Peyer's patch (tissue), 4 donors: Measurements from ENCODE around the gene PLA2G4E. TPM values are rescaled to one million over a fixed set of nuclear protein-coding genes. Genes with fewer than 3 reads are reported as not detected.

ENCODE experiments used
- DNase-seq, 3 donors: peaks; one replicate each; pipeline ENCODE4 v3.0.0-alpha.2; 2017 to 2019
- H3K27ac ChIP-seq, 4 donors: fragments of 200-600 bp; sonication (generic); one replicate each; pipeline ENCODE4 v1.5.1; 2016 to 2019
- H3K27me3 ChIP-seq, 2 donors: fragments of 200-600 bp; sonication (generic); one replicate each; pipeline ENCODE4 v1.5.1; 2019
- H3K36me3 ChIP-seq, 3 donors: fragments of 200-600 bp; sonication (generic); one replicate each; pipeline ENCODE4 v1.5.1; 2016 to 2019
- H3K4me1 ChIP-seq, 4 donors: fragments of 200-600 bp; sonication (generic); one replicate each; pipeline ENCODE4 v1.5.1; 2016 to 2019
- H3K4me3 ChIP-seq, 4 donors: fragments of 200-600 bp; sonication (generic); 1 replicate in 3 of 4; 2 replicates in 1 of 4; pipeline ENCODE4 v1.5.1; 2016 to 2019; ENCODE audit warnings: mild to moderate bottlenecking in 1 of 4
- H3K9me3 ChIP-seq, 4 donors: fragments of 200-600 bp; sonication (generic); one replicate each; pipeline ENCODE4 v1.5.1; 2016 to 2019; ENCODE audit warnings: mild to moderate bottlenecking in 1 of 4
- CTCF ChIP-seq, 6 experiments: fragments of 450-650 bp in 4 of 6; fragments of 200-600 bp in 2 of 6; sonication (generic) in 1 of 6; IDR thresholded peaks; one replicate each; pipeline ENCODE4 v1.5.1; 2017 to 2019; ENCODE audit warnings: antibody characterized with exemption in 6 of 6, mild to moderate bottlenecking in 3 of 6, moderate library complexity in 1 of 6
- POLR2A ChIP-seq, 2 donors: fragments of 450-650 bp; IDR thresholded peaks; one replicate each; pipeline ENCODE4 v1.5.1; 2017; ENCODE audit warnings: antibody characterized with exemption in 2 of 2, mild to moderate bottlenecking in 2 of 2, moderate library complexity in 2 of 2
- total RNA-seq, 4 donors: library from RNA; depleted of rRNA; stranded (reverse); fragments of >200 nt; gene quantifications; one replicate each; pipeline ENCODE4 v1.1.0, GENCODE V29; 2016

Gene PLA2G4E
- total RNA-seq, 4 donors from 2014 or later = 1.5 TPM; not detected in 3

GRCh38 chr15:41945731-41946130 is 75.1 kb downstream of the PLA2G4E start:
- Histone ChIP-seq H3K4me3 (no peak overlapping the region), H3K4me1 (peaks cover 0 to 15% (median 0%) of the 10 kb centered on the region in 4 donors), H3K36me3 (peaks cover 0 to 6% (median 0%) of the 10 kb centered on the region in 3 donors), H3K9me3 (no peaks in the 10 kb centered on the region), H3K27ac (no peak overlapping the region), H3K27me3 (no peaks in the 10 kb centered on the region)
- DNase-seq = no peak
- TF ChIP-seq CTCF (IDR thresholded peaks at IDR 0.05) = no peak
- TF ChIP-seq POLR2A (IDR thresholded peaks at IDR 0.05) = no peak

DNA sequence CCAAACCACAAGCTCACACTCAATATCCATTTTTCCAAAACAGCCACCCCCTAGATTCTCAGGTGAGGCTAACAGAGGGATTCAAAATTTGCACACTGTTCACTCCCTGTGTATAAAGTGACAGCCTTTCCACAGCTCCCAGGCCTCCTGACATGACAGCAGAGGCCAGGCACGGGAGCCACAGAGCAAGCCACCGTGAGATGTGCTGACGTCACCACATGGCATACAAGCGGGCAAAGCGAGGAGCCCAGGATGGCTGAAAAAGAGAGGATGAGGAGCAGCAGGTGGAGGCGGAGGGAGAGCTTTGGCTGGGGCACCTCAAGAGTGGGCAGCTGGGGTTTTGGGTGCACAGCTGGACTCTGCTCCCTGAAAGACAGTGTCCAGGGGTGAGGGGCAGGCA is 75.6 kb downstream of the PLA2G4E start:
- no peak overlapping the region for H3K27ac ChIP-seq
- H3K27me3 ChIP-seq = no peaks in the 10 kb centered on the region
- DNase-seq = no peak
- H3K4me1 ChIP-seq = peaks cover 0 to 10% (median 0%) of the 10 kb centered on the region in 4 donors
- H3K36me3 ChIP-seq = peaks cover 0 to 8% (median 0%) of the 10 kb centered on the region in 3 donors
- H3K9me3 ChIP-seq = no peaks in the 10 kb centered on the region
- no peak overlapping the region for H3K4me3 ChIP-seq
- TF ChIP-seq POLR2A (IDR thresholded peaks at IDR 0.05) (no peak), CTCF (IDR thresholded peaks at IDR 0.05) (no peak)

- Histone ChIP-seq H3K4me3 (no peak overlapping the region), H3K4me1 (peaks cover 0 to 6% (median 0%) of the 10 kb centered on the region in 4 donors), H3K9me3 (no peaks in the 10 kb centered on the region), H3K36me3 (peaks cover 0 to 9% (median 0%) of the 10 kb centered on the region in 3 donors), H3K27ac (peak overlapping the region in 2 of 4 donors; percentile 45 to 51), H3K27me3 (no peaks in the 10 kb centered on the region)
- no peak for TF ChIP-seq CTCF (IDR thresholded peaks at IDR 0.05)
- TF ChIP-seq POLR2A (IDR thresholded peaks at IDR 0.05) = no peak
- DNase-seq = no peak
Measured at GRCh38 chr15:41944313-41944940, 76.4 kb downstream of the PLA2G4E start.

DNA sequence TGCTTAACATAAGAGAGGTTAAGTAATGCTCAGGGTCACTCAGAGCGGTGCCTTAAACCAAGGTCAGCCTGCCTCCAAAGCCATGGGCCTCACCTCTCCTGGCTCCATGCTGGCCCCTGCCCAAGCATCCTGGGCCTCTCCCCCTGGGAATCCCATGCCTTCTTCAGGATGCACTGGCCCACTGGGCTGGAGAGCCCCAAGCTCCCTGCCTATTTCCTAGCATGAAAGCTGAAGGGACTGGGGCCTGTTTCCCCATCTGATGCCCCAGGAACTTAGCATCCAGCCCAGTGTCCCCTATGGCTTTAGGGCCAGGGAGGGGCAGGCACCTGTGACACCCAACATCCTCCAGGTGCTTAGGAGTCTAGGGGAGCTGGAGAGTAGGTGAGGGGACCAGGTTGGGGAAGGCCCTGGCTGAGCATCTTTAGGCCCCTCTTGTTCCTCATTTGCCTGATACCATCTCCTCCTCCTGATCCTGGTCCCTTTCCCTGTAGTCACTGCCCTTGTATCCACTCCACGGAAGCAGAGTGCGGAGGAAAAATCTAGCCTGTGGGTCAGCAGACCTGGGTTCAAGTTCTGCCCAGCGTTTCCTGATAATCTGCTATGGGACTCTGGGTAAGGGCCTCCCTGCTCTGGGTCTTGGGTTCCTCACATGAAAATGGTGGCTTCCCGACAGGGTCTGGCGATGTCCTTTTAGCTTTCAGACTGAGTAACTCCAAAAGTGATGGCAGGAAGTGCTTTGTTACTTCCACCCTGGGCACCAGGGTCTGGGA is 77.1 kb downstream of the PLA2G4E start:
- peaks cover 0 to 9% (median 0%) of the 10 kb centered on the region in 3 donors for H3K36me3 ChIP-seq
- no peaks in the 10 kb centered on the region for H3K9me3 ChIP-seq
- peak overlapping the region in 2 of 4 donors; percentile 45 to 51 for H3K27ac ChIP-seq
- peaks cover 0 to 6% (median 0%) of the 10 kb centered on the region in 4 donors for H3K4me1 ChIP-seq
- H3K27me3 ChIP-seq = no peaks in the 10 kb centered on the region
- H3K4me3 ChIP-seq = no peak overlapping the region
- TF ChIP-seq CTCF (IDR thresholded peaks at IDR 0.05) = no peak
- TF ChIP-seq POLR2A (IDR thresholded peaks at IDR 0.05) = no peak
- peak in 1 of 3 donors; percentile 30 for DNase-seq

- H3K27ac ChIP-seq = peak overlapping the region in 1 of 4 donors; percentile 45
- peaks cover 0 to 6% (median 0%) of the 10 kb centered on the region in 4 donors for H3K4me1 ChIP-seq
- H3K9me3 ChIP-seq = no peaks in the 10 kb centered on the region
- H3K36me3 ChIP-seq = peaks cover 0 to 9% (median 0%) of the 10 kb centered on the region in 3 donors
- H3K27me3 ChIP-seq = no peaks in the 10 kb centered on the region
- TF ChIP-seq CTCF (IDR thresholded peaks at IDR 0.05) (no peak), POLR2A (IDR thresholded peaks at IDR 0.05) (no peak)
- H3K4me3 ChIP-seq = no peak overlapping the region
- DNase-seq = peak in 1 of 3 donors; percentile 27
Measured at GRCh38 chr15:41942886-41943285, 78.0 kb downstream of the PLA2G4E start.
